ENCODE results near the gene RARRES1. TPM values are rescaled to one million over a fixed set of nuclear protein-coding genes. Genes with fewer than 3 reads are reported as not detected.

RARRES1 gene
- total RNA-seq, 1 experiment from 2014 or later: 0.20 TPM

DNA sequence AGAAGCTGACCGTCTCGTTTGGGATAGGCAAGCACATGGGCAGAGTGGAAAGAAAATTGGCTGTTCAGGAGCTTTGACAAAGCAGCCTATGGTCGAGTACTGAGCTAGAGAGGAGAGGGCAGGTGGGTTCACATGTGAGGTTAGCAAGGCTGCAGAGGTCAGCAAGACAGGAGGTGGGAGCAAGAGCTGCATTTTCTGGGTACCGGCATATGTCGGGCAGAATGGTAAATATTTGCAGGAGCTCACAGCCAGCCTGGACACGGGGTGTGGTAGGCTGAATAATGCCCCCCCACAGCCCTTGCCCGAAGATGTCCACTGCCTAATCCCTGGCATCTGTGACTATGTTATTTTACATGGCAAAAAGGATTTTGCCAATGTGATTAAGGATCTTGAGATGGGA lies 8.3 kb downstream of the RARRES1 start:
- no peak overlapping the region for H3K4me3 ChIP-seq (replicated peaks in 1 of 2; ENCODE audit: low read depth in 1 of 2, low read length in 2 of 2)
- no peak overlapping the region for H2AFZ ChIP-seq (ENCODE audit: low read depth, low read length, poor library complexity, severe bottlenecking)
- no peak for TF ChIP-seq POLR2AphosphoS5 (IDR thresholded peaks at IDR 0.05; ENCODE audit: low read depth, low read length)
- TF ChIP-seq, protein P1, sequence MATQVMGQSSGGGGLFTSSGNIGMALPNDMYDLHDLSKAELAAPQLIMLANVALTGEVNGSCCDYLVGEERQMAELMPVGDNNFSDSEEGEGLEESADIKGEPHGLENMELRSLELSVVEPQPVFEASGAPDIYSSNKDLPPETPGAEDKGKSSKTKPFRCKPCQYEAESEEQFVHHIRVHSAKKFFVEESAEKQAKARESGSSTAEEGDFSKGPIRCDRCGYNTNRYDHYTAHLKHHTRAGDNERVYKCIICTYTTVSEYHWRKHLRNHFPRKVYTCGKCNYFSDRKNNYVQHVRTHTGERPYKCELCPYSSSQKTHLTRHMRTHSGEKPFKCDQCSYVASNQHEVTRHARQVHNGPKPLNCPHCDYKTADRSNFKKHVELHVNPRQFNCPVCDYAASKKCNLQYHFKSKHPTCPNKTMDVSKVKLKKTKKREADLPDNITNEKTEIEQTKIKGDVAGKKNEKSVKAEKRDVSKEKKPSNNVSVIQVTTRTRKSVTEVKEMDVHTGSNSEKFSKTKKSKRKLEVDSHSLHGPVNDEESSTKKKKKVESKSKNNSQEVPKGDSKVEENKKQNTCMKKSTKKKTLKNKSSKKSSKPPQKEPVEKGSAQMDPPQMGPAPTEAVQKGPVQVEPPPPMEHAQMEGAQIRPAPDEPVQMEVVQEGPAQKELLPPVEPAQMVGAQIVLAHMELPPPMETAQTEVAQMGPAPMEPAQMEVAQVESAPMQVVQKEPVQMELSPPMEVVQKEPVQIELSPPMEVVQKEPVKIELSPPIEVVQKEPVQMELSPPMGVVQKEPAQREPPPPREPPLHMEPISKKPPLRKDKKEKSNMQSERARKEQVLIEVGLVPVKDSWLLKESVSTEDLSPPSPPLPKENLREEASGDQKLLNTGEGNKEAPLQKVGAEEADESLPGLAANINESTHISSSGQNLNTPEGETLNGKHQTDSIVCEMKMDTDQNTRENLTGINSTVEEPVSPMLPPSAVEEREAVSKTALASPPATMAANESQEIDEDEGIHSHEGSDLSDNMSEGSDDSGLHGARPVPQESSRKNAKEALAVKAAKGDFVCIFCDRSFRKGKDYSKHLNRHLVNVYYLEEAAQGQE (IDR thresholded peaks at IDR 0.05; ENCODE audit: low read depth): no peak
- no peak for TF ChIP-seq JUND (IDR thresholded peaks at IDR 0.05)
- ChIA-PET RAD21 (ENCODE audit: low non-redundant PET in 1 of 2, low total read pairs in 2 of 2, uncharacterized antibody in 2 of 2, unreplicated experiment in 2 of 2) (no interaction called here), POLR2A (no interaction called here), CTCF (no interaction called here)
- BruUV-seq (replicated peaks): no TSS peak
- DNase-seq (ENCODE audit: low read depth, low spot score): no peak
- no peak overlapping the region for H3K27ac ChIP-seq (ENCODE audit: low read depth, low read length)
- no peak for ATAC-seq
- H4K20me1 ChIP-seq (ENCODE audit: insufficient read depth): no peaks in the 10 kb centered on the region; the same call in 1 of the 2 replicates
- peaks cover 18 to 27% of the 10 kb centered on the region in 2 experiments for H3K4me1 ChIP-seq (ENCODE audit: control insufficient read depth in 1 of 2, insufficient read depth in 2 of 2, low read length in 2 of 2)
- no peak overlapping the region for H3K9ac ChIP-seq (ENCODE audit: low read length)
- intact Hi-C loops (cut with micrococcal nuclease): no loop called here
- no peaks in the 10 kb centered on the region for H3K9me2 ChIP-seq (ENCODE audit: insufficient read depth)
- no peaks in the 10 kb centered on the region for H3K9me3 ChIP-seq (ENCODE audit: control insufficient read depth in 1 of 2, insufficient read depth in 1 of 2, low read depth in 1 of 2, low read length in 2 of 2)
- H3K27me3 ChIP-seq (ENCODE audit: insufficient read depth, low read length): no peaks in the 10 kb centered on the region
- H3K36me3 ChIP-seq (ENCODE audit: control insufficient read depth in 1 of 2, insufficient read depth in 2 of 2, low read length in 2 of 2): peaks cover 0 to 6% of the 10 kb centered on the region in 2 experiments; a peak in 1 of 4 replicates
- H3K79me2 ChIP-seq (ENCODE audit: insufficient read depth, low read length): no peaks in the 10 kb centered on the region
- H3K4me2 ChIP-seq (ENCODE audit: low read length): no peak overlapping the region

DNA sequence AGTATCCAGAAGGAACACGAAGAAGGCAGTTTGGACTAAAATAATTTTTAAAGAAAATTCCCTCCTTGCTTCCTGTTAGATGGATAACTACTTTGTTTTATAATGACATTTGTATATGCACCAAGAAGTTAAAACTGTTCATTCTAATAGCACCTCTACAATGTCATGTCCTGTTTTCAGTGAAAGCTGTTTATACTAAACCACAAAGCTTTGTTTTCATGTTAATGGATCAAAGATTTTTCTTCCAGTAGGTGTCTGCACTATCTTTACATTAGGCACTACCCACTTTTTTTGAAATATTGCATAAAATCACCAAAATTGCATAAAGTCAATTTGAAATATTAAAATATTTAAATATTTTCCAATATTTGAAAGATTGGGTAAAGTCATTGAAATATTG lies 10.1 kb downstream of the RARRES1 start:
- POLR2A ChIA-PET: no interaction called here
- no peak overlapping the region for H3K27ac ChIP-seq (ENCODE audit: low read depth, low read length)
- H3K79me2 ChIP-seq (ENCODE audit: insufficient read depth, low read length): no peaks in the 10 kb centered on the region
- intact Hi-C loops (cut with micrococcal nuclease): no loop called here
- no peaks in the 10 kb centered on the region for H3K9me3 ChIP-seq (ENCODE audit: control insufficient read depth in 1 of 2, insufficient read depth in 1 of 2, low read depth in 1 of 2, low read length in 2 of 2)
- no peak overlapping the region for H2AFZ ChIP-seq (ENCODE audit: low read depth, low read length, poor library complexity, severe bottlenecking)
- no TSS peak for BruUV-seq (replicated peaks)
- H3K4me1 ChIP-seq (ENCODE audit: control insufficient read depth in 1 of 2, insufficient read depth in 2 of 2, low read length in 2 of 2): peaks cover 36 to 41% of the 10 kb centered on the region in 2 experiments
- H3K9me2 ChIP-seq (ENCODE audit: insufficient read depth): no peaks in the 10 kb centered on the region
- no peak overlapping the region for H3K4me2 ChIP-seq (ENCODE audit: low read length)
- TF ChIP-seq EZH2 (IDR thresholded peaks at IDR 0.05) (no peak), YY1 (IDR thresholded peaks at IDR 0.05; ENCODE audit: extremely low read depth, insufficient replicate concordance, low read depth, low read length) (no peak)
- no peak for ATAC-seq
- CTCF ChIA-PET: no interaction called here
- H3K9ac ChIP-seq (ENCODE audit: low read length): no peak overlapping the region
- H4K20me1 ChIP-seq (ENCODE audit: insufficient read depth): peaks cover under 1% of the 10 kb centered on the region; the same call in 1 of the 2 replicates
- H3K27me3 ChIP-seq (ENCODE audit: insufficient read depth, low read length): no peaks in the 10 kb centered on the region
- H3K4me3 ChIP-seq (replicated peaks in 1 of 2; ENCODE audit: low read depth in 1 of 2, low read length in 2 of 2): no peak overlapping the region
- DNase-seq (ENCODE audit: low read depth, low spot score): no peak
- peaks cover 0 to 6% of the 10 kb centered on the region in 2 experiments; a peak in 1 of 4 replicates for H3K36me3 ChIP-seq (ENCODE audit: control insufficient read depth in 1 of 2, insufficient read depth in 2 of 2, low read length in 2 of 2)
- RAD21 ChIA-PET (ENCODE audit: low non-redundant PET in 1 of 2, low total read pairs in 2 of 2, uncharacterized antibody in 2 of 2, unreplicated experiment in 2 of 2): no interaction called here

Data from HCT116 (cell line).